A673 (cell line): Measurements from ENCODE around the gene RNF6.

Experiments used
- EZH2 ChIP-seq: fragments of 200-600 bp; sonication (generic); IDR thresholded peaks from 2 replicates; pipeline ENCODE4 v1.6.1; 2017; ENCODE audit warnings: borderline replicate concordance, low read depth, mild to moderate bottlenecking, mixed read lengths, antibody characterized with exemption, low read length; ENCODE audit not compliant: poor library complexity, severe bottlenecking
- TF ChIP-seq, protein P1 (sequence below): fragments of 300-800, 200-600 bp; sonication (generic); conservative IDR thresholded peaks from 2 replicates; pipeline ENCODE4 v1.5.1; 2017; ENCODE audit warnings: low read depth, mild to moderate bottlenecking, antibody characterized with exemption, low read length, moderate library complexity, mixed read lengths

DNA sequence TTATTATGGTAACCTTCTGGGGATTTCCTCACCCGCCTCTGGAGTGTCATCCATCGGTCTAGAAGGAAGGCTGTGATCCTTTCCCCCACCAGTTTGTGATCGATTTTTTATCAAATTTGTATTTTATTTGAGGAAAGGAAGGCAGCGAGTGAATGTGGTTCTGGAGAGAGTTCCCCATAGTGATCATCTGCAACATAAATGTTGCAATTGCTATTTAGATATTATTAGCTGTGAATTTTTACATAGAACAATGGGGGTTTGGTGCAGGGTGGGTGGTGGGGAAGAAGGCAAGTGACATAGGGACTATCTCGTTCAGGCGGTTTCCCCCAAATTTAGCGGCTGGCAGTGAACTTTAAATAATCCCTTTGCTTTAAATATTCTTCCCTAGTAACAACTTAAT lies 33.0 kb upstream of the RNF6 start:
- TF ChIP-seq, protein P1, sequence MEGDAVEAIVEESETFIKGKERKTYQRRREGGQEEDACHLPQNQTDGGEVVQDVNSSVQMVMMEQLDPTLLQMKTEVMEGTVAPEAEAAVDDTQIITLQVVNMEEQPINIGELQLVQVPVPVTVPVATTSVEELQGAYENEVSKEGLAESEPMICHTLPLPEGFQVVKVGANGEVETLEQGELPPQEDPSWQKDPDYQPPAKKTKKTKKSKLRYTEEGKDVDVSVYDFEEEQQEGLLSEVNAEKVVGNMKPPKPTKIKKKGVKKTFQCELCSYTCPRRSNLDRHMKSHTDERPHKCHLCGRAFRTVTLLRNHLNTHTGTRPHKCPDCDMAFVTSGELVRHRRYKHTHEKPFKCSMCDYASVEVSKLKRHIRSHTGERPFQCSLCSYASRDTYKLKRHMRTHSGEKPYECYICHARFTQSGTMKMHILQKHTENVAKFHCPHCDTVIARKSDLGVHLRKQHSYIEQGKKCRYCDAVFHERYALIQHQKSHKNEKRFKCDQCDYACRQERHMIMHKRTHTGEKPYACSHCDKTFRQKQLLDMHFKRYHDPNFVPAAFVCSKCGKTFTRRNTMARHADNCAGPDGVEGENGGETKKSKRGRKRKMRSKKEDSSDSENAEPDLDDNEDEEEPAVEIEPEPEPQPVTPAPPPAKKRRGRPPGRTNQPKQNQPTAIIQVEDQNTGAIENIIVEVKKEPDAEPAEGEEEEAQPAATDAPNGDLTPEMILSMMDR = no peak
- TF ChIP-seq EZH2 = no peak
